Measurements from ENCODE around the gene EIF4G3. TPM values are rescaled to one million over a fixed set of nuclear protein-coding genes. Genes with fewer than 3 reads are reported as not detected.

The EIF4G3 gene
- total and polyA plus RNA-seq, 2 donors (not counting 1 experiment from before 2014, with no cell fraction given): 33.6 to 76.0 TPM

- no peaks in the 10 kb centered on the region for H3K79me2 ChIP-seq (ENCODE audit: control insufficient read depth, insufficient read depth, low read length)
- no peaks in the 10 kb centered on the region for H3K4me1 ChIP-seq (ENCODE audit: control insufficient read depth in 2 of 2, insufficient read depth in 2 of 2, low read length in 2 of 2)
- H3K9ac ChIP-seq (ENCODE audit: low read length): no peak overlapping the region
- WGBS (ENCODE audit: insufficient coverage): no CpG with 5 or more reads among the region's 5 CpGs
- Mint-ChIP-seq H3K4me1 (no peaks in the 10 kb centered on the region), H3K27me3 (no peaks in the 10 kb centered on the region), H3K27ac (no peak overlapping the region), H3K9me3 (ENCODE audit: insufficient read depth) (no peaks in the 10 kb centered on the region), H3K4me3 (no peak overlapping the region)
- no peaks in the 10 kb centered on the region for H4K20me1 ChIP-seq (ENCODE audit: control insufficient read depth, insufficient read depth, low read length, poor library complexity, severe bottlenecking)
- TF ChIP-seq CTCF (IDR thresholded peaks at IDR 0.05) (no peak), EZH2 (IDR thresholded peaks at IDR 0.05; ENCODE audit: borderline replicate concordance, insufficient read depth, low read depth, low read length, poor library complexity, severe bottlenecking) (no peak)
- H3K27me3 ChIP-seq (replicated peaks in 1 of 4; ENCODE audit: control extremely low read depth in 1 of 4, control insufficient read depth in 3 of 4, insufficient read depth in 4 of 4, low read length in 3 of 4): no peaks in the 10 kb centered on the region
- no peak overlapping the region for H3K4me3 ChIP-seq (ENCODE audit: control extremely low read depth in 1 of 5, extremely low read depth in 1 of 5, insufficient read depth in 1 of 5, low read depth in 2 of 5, low read length in 4 of 5)
- no peaks in the 10 kb centered on the region for H3K9me3 ChIP-seq (ENCODE audit: control extremely low read depth in 1 of 3, control insufficient read depth in 2 of 3, insufficient read depth in 1 of 3, low read length in 2 of 3)
- ATAC-seq (ENCODE audit: low read depth) (no peak), DNase-seq (no peak)
- H2AFZ ChIP-seq (ENCODE audit: insufficient read depth, low read depth, low read length, poor library complexity, severe bottlenecking): no peak overlapping the region
- POLR2A ChIA-PET: no interaction called here
- CTCF ChIA-PET: interaction anchor here (0.5 to 1.1 kb wide), 2 partner anchors 15 to 24 kb away, joined by 3 read pairs; no protein-coding TSS in a partner anchor
- no peak overlapping the region for H3K27ac ChIP-seq (ENCODE audit: low read length in 2 of 2)
- peaks cover 5 to 39% of the 10 kb centered on the region in 2 experiments for H3K36me3 ChIP-seq (replicated peaks in 1 of 2; ENCODE audit: control extremely low read depth in 1 of 2, control insufficient read depth in 1 of 2, extremely low read depth in 1 of 2, insufficient read depth in 2 of 2, low read length in 1 of 2)
- H3K4me2 ChIP-seq (replicated peaks; ENCODE audit: low read depth, low read length, poor library complexity, severe bottlenecking): no peak overlapping the region
- intact Hi-C loops (cut with micrococcal nuclease): no loop called here
Measured at GRCh38 chr1:20972855-20973254, 203.8 kb downstream of the EIF4G3 start.

- WGBS (ENCODE audit: insufficient coverage): 49% methylated on average over 3 of the region's 7 CpGs
- Mint-ChIP-seq H3K4me1 (peaks cover 28% of the 10 kb centered on the region), H3K9me3 (ENCODE audit: insufficient read depth) (no peaks in the 10 kb centered on the region), H3K27ac (peak overlapping the region; percentile 81), H3K27me3 (no peaks in the 10 kb centered on the region), H3K4me3 (peak overlapping the region; percentile 46)
- H3K79me2 ChIP-seq (ENCODE audit: control insufficient read depth, insufficient read depth, low read length): peaks cover 5% of the 10 kb centered on the region
- TF ChIP-seq EZH2 (IDR thresholded peaks at IDR 0.05; ENCODE audit: borderline replicate concordance, insufficient read depth, low read depth, low read length, poor library complexity, severe bottlenecking) (no peak), CTCF (IDR thresholded peaks at IDR 0.05) (no peak)
- H3K4me1 ChIP-seq (ENCODE audit: control insufficient read depth in 2 of 2, insufficient read depth in 2 of 2, low read length in 2 of 2): peaks cover 18 to 19% of the 10 kb centered on the region in 2 donors
- H3K9me3 ChIP-seq (ENCODE audit: control extremely low read depth in 1 of 3, control insufficient read depth in 2 of 3, insufficient read depth in 1 of 3, low read length in 2 of 3): no peaks in the 10 kb centered on the region
- H3K4me2 ChIP-seq (replicated peaks; ENCODE audit: low read depth, low read length, poor library complexity, severe bottlenecking): peak overlapping the region; percentile 60
- peak overlapping the region; percentile 55 to 64 for H3K27ac ChIP-seq (ENCODE audit: low read length in 2 of 2)
- no peaks in the 10 kb centered on the region for H4K20me1 ChIP-seq (ENCODE audit: control insufficient read depth, insufficient read depth, low read length, poor library complexity, severe bottlenecking)
- peak overlapping the region; percentile 22 for H3K9ac ChIP-seq (ENCODE audit: low read length)
- H3K36me3 ChIP-seq (replicated peaks in 1 of 2; ENCODE audit: control extremely low read depth in 1 of 2, control insufficient read depth in 1 of 2, extremely low read depth in 1 of 2, insufficient read depth in 2 of 2, low read length in 1 of 2): peaks cover 8 to 22% of the 10 kb centered on the region in 2 experiments
- ChIA-PET POLR2A (interaction anchor here (0.7 kb wide), 1 partner anchor 71 kb away, joined by 5 read pairs; no protein-coding TSS in a partner anchor), CTCF (interaction anchor here (0.7 to 1.2 kb wide), 2 partner anchors 17 to 230 kb away, joined by 3 to 10 read pairs; no protein-coding TSS in a partner anchor)
- peak overlapping the region in 2 of 5 experiments; percentile 14 to 16 for H3K4me3 ChIP-seq (ENCODE audit: control extremely low read depth in 1 of 5, extremely low read depth in 1 of 5, insufficient read depth in 1 of 5, low read depth in 2 of 5, low read length in 4 of 5)
- peak overlapping the region; percentile 30 for H2AFZ ChIP-seq (ENCODE audit: insufficient read depth, low read depth, low read length, poor library complexity, severe bottlenecking)
- ATAC-seq (ENCODE audit: low read depth) (peak; percentile 95), DNase-seq (peak; percentile 82)
- intact Hi-C loops (cut with micrococcal nuclease): no loop called here
- no peaks in the 10 kb centered on the region for H3K27me3 ChIP-seq (replicated peaks in 1 of 4; ENCODE audit: control extremely low read depth in 1 of 4, control insufficient read depth in 3 of 4, insufficient read depth in 4 of 4, low read length in 3 of 4)
Measured at GRCh38 chr1:20964540-20965484, 211.9 kb downstream of the EIF4G3 start.
